GM12873 (cell line): ENCODE results near the gene PROSER2.

ENCODE experiments used
- TF ChIP-seq, protein P1 (sequence below): IDR thresholded peaks from 2 replicates; pipeline ENCODE4 v1.5.1; 2012; ENCODE audit warnings: low read depth, mild to moderate bottlenecking, moderate library complexity, low read length, control low read depth; ENCODE audit not compliant: insufficient read depth; ENCODE audit errors: missing control alignments

The PROSER2 gene

DNA sequence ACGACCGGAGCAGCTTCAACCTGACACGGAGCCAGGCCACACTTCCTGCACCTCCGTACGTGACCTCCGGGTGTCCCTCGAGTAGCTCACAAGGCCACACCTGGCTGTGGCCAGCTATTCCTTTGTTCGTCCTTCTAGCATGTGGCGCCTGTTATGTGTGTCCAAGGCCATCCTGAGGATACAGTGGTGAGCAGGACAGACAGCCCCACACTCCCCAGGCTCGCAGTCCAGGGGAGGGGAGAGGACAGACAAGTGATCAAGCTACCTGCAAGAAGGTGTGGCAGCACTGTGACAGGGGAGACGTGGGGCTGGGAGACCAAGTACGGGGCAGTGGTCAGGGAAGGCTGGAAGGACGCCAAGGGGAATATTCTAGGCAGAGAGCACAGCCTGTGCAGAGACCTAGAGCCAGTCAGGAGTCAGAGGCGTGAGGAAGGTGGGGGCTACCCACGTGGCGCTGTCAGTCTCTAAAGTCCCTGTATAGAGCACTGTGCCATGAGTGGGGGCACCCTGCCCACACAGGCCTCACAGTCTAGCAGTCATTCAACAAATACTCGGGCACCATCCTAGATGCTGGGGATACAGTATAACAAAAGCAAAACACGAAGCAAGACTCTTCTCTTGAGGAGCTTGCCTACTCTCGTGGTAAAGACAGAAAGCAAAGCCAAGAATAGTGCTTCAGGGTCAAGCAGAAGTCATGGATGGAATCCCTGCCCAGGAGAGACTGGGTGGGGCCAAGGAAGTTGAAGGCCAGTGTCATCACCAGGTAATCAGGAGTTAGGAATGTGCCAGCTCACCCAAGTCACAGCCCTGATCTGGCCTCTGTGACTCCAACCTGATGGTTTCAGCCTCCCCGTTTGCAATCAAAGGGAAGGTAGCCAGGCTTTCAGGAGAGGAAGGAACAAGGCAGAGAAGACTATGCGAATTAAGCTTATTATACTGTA lies 58.6 kb downstream of the PROSER2 start:
- TF ChIP-seq, protein P1, sequence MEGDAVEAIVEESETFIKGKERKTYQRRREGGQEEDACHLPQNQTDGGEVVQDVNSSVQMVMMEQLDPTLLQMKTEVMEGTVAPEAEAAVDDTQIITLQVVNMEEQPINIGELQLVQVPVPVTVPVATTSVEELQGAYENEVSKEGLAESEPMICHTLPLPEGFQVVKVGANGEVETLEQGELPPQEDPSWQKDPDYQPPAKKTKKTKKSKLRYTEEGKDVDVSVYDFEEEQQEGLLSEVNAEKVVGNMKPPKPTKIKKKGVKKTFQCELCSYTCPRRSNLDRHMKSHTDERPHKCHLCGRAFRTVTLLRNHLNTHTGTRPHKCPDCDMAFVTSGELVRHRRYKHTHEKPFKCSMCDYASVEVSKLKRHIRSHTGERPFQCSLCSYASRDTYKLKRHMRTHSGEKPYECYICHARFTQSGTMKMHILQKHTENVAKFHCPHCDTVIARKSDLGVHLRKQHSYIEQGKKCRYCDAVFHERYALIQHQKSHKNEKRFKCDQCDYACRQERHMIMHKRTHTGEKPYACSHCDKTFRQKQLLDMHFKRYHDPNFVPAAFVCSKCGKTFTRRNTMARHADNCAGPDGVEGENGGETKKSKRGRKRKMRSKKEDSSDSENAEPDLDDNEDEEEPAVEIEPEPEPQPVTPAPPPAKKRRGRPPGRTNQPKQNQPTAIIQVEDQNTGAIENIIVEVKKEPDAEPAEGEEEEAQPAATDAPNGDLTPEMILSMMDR = no peak

DNA sequence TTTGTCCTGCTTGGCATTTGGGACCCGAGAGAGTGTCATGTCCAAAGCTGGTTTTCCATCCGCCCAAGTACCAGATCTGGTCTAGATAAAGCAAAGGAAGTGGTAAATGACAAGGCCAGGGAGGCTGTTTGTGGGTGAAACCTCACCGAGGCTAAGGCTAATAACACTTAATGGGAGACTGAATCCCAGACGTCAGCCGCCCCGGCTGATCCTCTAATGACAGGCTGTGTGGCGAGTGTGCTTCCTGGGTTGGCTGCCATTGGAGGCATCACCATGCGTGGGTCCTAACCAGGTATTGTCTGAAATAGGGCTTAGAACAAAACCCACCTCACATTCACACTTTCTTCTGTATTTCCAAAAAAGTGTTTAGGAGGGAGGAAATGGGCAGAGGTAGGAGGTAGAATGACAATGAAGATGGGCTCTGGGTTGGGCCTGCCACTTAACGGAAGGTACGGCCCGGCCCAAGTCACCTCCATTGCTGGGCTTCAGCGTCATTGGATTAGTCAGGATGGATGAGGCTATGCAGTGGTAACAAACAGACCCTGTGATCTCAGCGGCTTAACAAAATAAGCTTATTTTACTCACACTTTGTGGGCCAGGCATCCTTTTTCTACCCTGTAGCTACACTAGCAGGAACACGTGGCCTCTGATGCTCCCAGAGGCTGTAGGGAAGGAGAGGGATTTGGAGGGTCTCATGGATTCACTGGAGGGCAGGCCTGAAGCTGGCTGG lies 59.7 kb downstream of the PROSER2 start:
- TF ChIP-seq, protein P1 = no peak

DNA sequence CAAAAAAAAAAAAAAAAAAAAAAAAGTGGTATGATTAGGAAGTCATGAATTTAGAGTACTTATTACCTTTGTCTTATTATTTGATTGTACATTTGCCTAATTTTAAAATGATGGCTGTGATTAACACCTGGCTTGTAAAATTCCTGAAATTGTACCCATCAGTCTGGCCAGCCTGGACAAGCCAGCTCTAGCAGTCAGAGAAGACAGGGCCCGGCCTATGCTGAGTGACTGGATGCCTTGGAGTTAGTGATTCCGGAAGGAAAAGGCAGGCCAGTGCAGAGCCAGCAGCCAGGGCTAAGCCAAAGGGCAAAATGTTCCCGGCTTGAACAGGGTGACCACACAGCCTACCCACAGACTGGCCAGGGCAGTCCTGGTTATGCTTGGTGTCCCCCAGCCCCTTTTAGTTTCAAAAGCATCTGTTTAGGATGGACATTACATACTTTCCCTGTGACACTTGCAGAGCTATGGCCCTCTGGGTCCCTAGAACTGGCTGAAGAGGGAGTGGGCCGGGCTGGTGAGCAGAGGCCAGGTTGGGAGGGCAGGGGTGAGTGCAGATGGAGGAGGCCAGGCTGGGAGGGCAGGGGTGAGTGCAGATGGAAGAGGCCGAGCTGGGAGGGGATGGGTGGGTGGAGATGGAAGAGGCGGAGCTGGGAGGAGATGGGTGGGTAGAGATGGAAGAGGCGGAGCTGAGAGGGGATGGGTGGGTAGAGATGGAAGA lies 61.7 kb downstream of the PROSER2 start:
- TF ChIP-seq, protein P1 = no peak

DNA sequence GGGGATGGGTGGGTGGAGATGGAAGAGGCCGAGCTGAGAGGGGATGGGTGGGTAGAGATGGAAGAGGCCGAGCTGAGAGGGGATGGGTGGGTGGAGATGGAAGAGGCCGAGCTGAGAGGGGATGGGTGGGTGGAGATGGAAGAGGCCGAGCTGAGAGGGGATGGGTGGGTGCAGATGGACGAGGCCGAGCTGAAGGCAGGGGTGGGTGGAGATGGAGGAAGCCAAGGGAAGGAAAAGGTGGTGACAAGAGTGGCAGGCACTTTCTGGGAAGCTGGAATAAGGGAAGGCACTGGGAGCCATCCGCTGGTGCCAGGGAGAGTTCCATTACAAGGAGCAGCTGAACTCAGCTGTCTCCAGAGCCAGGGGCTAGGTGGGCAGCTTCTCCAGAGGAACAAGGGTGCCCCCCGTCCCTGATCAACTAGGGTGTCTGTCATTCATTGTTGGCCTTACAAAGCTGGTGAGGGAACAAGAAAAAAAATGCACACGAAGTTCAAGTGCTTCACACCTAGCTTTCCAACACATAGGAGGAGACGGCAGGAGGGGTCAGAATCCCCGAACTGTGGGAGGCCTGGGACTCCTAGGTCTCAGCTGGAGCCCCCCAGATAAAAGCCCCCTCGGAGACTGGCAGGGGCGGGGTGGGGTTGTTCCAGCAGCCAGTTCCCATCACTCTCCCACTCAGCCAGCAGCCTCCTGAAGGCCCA lies 62.4 kb downstream of the PROSER2 start:
- TF ChIP-seq, protein P1 = no peak

DNA sequence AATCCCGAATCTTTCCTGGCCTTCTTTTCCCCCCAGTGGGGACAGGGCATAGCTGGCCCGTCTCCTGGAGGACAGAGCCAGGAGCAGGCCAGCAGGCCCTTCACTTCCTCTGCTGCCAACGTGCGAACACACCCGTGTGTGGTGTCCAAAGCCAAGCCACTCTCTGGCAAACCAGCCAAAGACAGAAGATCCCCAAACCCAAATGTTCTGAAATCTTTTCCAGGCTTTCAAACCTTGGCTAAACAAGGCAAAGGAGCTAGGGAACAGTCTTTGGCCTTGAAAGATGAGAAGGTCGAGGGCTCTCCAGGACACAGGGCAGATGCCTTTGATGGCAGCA lies 63.0 kb downstream of the PROSER2 start:
- TF ChIP-seq, protein P1 = no peak

DNA sequence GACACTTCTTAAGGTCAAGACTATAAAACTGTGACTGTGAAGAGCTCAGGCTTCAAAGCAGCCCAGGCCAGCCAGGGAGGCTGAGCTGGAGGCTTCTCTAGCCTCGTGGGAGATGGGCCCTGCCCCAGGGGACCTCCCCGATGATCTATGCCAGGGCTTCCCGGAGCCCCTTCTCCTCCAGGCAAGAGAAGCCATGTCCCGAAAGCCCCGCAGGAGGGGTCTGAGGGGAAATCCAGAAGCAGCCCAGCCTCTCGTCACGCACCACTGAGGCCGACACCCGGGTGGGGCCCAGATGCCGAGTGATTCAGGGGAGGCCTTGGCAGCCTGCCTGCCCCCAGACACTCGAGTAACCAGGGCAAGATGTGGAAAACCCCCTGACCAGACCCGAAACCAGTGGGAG lies 63.7 kb downstream of the PROSER2 start:
- TF ChIP-seq, protein P1 = no peak
